Measurements from ENCODE around the gene PDGFRA.
"Not testable (repeated sequence)": the region's sequence is repeated elsewhere in the genome, so short reads cannot be mapped to it uniquely, and the experiment has no call there.

Gene PDGFRA

DNA sequence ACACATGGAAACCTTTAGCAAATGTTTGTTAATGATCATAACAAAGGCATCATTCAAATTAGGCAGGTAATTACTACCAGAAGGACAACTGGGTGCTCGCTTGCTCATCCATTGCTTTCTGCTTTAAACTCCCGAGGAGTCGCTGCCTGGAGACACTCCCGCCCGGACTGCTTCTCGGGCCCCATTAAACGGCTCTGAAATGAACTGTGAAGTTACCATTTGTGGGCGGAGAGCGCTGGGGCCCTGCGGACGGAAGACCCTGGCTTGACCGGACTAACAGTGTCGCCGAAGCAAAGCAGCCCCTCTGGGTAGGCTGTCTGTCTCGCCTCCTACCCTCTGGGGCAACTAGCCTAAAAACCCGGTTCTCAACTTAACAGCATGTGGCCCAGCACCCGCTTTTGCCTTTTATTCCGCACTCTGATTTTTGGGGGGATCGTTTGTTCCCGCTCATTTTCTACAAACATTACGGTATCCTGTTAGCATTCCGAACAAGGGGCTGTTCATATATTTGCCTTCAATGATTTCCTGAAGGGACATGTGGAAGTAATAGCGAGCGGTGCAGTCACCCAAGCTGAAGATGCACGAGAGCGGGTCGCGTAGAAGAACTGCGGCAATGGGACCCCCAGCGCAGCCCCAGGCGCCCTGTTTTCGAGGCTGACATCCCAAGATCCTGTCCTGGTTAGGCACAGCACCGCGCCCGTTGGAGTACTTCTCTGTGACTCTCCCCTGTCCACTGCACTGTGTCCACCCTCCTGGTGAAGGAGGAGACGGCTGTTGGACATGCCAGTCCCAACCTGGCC is 1.6 kb upstream of the PDGFRA start:
- no peak for DNase-seq (ENCODE audit: low read depth)

DNA sequence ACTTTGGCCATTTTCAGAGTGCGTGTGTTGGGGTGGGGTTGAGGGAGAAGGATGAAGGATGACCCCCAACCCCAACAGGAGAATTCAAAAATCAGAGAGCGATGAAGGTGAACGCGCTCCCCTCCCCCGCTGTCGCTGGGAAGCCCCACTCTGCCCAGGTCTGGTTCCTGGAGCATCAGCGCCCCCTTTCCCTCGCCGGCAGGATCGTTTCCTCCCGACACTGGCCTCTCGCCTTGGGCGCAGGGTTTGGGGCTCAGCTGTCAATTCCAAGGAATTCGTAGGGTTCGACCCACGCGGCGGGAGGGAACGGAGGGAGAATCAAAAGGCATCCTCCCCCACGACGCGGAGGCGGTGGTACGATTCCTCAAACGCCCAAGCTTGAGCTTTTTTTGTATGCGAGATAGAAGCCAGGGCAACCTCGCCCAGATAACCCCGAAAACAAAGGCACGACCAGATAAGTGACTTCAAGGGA is 1.0 kb upstream of the PDGFRA start:
- no peak for DNase-seq (ENCODE audit: low read depth)

DNA sequence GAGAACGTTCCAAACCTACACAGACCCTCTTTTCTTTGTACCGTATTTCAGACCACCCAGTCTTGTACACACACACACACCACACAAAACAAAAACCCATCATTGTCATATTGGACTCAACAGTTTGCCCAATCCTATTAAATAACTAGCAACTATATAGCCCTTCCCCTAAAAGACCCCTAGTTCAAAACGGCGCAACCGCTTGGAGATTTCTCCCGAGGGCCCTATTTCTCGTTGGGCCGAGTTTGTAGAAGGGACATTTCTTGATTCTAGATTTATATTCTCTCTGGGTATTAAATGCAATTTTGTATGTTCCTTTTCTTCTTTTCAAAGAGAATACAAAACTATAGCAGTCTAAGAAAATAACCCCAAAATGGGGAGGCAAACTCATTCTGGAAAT is 547 bp upstream of the PDGFRA start:
- no peak for DNase-seq (ENCODE audit: low read depth)

- no peak for DNase-seq (ENCODE audit: low read depth)
Measured at GRCh38 chr4:54229631-54230483, 764 bp downstream of the PDGFRA start.

- no peak for DNase-seq (ENCODE audit: low read depth)
Measured at GRCh38 chr4:54230484-54231418, 1.7 kb downstream of the PDGFRA start.

GRCh38 chr4:54231419-54231767 is 2.3 kb downstream of the PDGFRA start:
- DNase-seq (ENCODE audit: low read depth): no peak

GRCh38 chr4:54231768-54232688 is 2.9 kb downstream of the PDGFRA start:
- DNase-seq (ENCODE audit: low read depth): no peak

- DNase-seq (ENCODE audit: low read depth): peak; percentile 41
Measured at GRCh38 chr4:54233277-54233696, 4.2 kb downstream of the PDGFRA start.

DNA sequence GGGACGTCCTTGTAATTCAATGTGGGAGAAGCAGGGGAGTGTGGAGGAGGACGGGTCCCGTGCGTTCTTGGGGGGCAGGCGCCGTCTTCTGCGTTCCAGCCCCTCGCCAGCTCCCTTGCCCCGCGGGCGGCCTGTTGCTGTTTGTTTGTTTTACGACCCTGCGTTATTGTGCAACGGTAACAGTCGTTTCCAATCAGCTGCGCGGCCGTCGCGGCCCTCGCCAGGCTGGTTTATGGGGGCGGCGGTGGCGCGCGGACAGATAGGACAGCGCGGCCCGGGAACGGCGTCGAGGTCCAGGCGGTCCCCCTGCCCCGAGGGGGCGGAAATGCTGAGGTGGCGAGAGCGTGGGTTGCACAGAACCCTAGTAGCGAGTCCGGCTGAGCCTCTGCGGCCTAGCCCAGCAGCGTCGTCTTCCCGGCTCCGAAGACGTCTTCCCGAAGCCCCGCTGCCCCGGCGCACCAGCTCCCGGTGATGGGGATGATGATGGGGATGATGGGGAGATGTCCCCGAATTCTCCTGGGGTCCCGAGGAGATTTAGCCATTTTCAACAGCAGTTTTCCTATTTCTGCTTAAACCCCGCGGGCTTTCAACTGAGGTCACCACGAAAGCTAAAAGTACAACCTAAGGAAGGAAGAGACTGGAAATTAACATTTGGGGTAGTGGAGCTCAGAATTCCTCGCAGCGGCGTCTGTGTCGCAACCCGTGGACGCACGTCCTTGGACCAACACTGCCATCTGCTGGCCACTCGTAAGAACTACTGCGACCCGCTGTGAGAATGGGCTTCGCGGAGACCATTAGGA is 4.8 kb downstream of the PDGFRA start:
- peak; percentile 45 for DNase-seq (ENCODE audit: low read depth)

DNA sequence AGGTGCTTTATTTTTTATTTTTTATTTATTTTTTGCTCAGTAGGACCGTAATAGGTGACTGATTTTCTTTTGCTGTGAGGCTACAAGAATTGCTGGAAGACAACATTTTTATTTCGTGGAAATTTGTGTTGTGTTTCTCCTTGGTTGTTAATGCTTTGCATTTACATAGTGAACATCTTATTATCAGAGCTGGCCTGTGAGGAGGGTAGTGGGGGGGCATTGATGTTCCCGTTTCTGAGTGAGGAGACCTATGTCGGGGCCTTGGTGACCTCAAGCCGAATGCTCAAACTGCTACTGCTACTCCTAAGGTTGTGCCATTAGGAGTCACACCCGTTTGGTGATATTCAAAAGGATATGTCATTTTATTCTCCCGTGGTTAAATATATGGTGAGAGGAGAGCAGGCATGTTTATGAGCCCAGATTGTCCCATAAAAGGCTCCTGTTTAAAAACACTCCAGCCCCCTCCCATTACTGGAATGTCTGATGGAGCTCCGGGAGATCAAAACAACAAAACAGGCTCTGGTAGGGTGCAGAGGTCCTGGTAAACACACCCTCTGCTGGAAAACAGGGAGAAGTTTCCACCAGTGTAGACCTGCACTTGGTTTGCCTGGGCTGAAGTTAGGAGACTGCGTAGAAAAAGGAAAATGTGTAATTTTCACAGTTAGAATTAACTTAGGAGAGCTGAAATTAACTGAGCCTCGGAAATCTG is 5.6 kb downstream of the PDGFRA start:
- no peak for DNase-seq (ENCODE audit: low read depth)

GRCh38 chr4:54236316-54236715 is 7.2 kb downstream of the PDGFRA start:
- DNase-seq (ENCODE audit: low read depth): not testable (repeated sequence)

DNA sequence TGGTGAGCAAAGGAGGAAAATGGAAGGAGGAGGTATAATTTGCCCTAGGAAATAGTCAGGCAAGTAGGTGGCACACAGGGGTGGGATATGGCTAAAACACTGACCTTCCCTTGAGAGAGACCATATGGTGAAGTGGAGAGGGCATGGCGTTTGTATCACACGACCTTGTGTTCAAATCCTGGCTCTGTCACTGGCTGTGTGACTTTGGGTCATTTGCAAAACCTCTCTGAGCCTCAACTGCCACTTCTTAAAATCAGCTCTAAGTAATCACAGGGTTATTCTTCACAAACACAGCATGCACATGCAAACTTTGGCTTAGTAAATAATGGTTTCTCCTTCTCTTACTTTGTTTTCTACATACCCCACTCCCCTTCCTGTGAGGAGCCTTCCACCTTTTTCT is 8.7 kb downstream of the PDGFRA start:
- no peak for DNase-seq (ENCODE audit: low read depth)

GRCh38 chr4:54238389-54238788 is 9.3 kb downstream of the PDGFRA start:
- no peak for DNase-seq (ENCODE audit: low read depth)

- not testable (repeated sequence) for DNase-seq (ENCODE audit: low read depth)
Measured at GRCh38 chr4:54241268-54241823, 12.3 kb downstream of the PDGFRA start.

GRCh38 chr4:54243541-54243940 is 14.4 kb downstream of the PDGFRA start:
- not testable (repeated sequence) for DNase-seq (ENCODE audit: low read depth)

- DNase-seq (ENCODE audit: low read depth): not testable (repeated sequence)
Measured at GRCh38 chr4:54252312-54252711, 23.2 kb downstream of the PDGFRA start.

DNA sequence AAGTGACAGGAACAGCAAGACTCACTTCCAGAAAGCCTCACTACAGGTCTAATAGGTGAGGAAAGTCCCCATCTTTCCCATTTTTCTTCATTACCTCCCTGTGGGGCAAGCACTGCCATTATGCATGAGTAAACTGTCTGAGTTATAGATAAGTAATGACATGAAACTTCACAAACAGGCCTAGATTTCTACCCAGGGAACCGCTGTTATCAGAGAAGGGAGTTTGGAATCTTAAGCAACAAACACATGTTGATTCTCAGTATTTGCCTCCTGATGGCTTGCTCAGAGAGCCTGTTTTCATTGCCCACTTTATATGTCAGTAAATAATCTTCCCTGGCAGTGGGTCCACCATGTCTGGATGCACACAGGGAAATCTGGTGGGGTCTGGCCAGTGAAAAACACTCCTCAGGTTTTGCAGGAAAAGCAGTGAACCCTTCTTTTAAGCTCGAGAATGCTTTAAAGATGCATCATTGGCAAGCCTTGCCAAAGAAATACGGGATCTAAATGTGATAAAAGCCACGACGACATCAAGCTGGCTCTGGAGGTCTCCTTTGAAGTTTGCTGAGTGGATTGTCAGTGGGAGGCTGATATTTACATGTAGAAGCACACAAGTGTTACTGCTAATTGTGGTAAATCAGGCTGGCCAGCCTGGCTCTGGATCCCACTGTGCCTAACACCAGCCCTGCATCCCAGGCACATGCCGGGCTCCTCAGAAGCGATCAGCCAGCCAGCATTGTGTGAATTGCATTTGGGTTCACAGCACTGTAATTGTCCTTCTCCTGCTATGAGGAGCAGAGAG is 25.2 kb downstream of the PDGFRA start:
- DNase-seq (ENCODE audit: low read depth): no peak

DNA sequence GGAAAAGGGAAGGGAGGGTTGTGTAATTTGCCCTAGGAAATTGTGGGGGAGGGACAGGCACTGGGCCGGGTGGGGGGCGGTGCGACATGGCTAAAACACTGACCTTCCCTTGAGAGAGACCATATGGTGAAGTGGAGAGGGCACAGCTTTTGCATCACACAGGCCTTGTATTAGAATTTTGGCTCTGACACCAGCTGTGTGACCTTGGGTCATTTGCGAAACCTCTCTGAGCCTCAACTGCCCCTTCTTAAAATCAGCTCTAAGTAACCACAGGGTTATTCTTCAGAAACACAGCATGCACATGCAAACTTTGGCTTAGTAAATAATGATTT is 25.8 kb downstream of the PDGFRA start:
- DNase-seq (ENCODE audit: low read depth): no peak

Data from activated T-helper 1 cell treated with Interleukin-2 at 50 U/mL for 16 hours (primary cell).